CD14-positive monocyte (primary cell): ENCODE data around the gene AMTN. TPM values are rescaled to one million over a fixed set of nuclear protein-coding genes. Genes with fewer than 3 reads are reported as not detected.

ENCODE experiments used
- DNase-seq, 3 donors: peaks; one replicate each; pipeline ENCODE4 v3.0.0-alpha.2; 2011 to 2022
- H2AFZ ChIP-seq: 2 replicates; pipeline ENCODE4 v1.6.0; 2012; ENCODE audit warnings: mild to moderate bottlenecking, low read depth, low read length, inconsistent platforms; ENCODE audit not compliant: insufficient read depth, poor library complexity, severe bottlenecking
- H3K27ac ChIP-seq, 2 donors: 1 replicate in 1 of 2; 2 replicates in 1 of 2; pipeline ENCODE4 v1.5.1; 2012 to 2013; ENCODE audit warnings: low read length in 2 of 2, control low read depth in 1 of 2, inconsistent platforms in 1 of 2, low read depth in 1 of 2, mild to moderate bottlenecking in 1 of 2
- H3K27me3 ChIP-seq, 2 donors: one replicate each; pipeline versions ENCODE4 v1.6.0 to v1.6.1; 2011 to 2013; ENCODE audit warnings: low read length in 2 of 2; ENCODE audit not compliant: control insufficient read depth in 2 of 2, insufficient read depth in 2 of 2
- H3K36me3 ChIP-seq, 2 donors: replicated peaks in 1 of 2; 1 replicate in 1 of 2; 2 replicates in 1 of 2; pipeline versions ENCODE4 v1.5.1 to v1.6.1; 2012 to 2013; ENCODE audit warnings: low read length in 2 of 2, control low read depth in 1 of 2, inconsistent platforms in 1 of 2, mild to moderate bottlenecking in 1 of 2; ENCODE audit not compliant: insufficient read depth in 2 of 2, control insufficient read depth in 1 of 2
- H3K4me1 ChIP-seq, 2 donors: 1 replicate in 1 of 2; 2 replicates in 1 of 2; pipeline versions ENCODE4 v1.5.1 to v1.6.1; 2012 to 2013; ENCODE audit warnings: low read length in 2 of 2, control low read depth in 1 of 2, inconsistent platforms in 1 of 2, mild to moderate bottlenecking in 1 of 2, moderate library complexity in 1 of 2; ENCODE audit not compliant: insufficient read depth in 2 of 2, control insufficient read depth in 1 of 2
- H3K4me2 ChIP-seq: replicated peaks from 2 replicates; pipeline ENCODE3; 2012; ENCODE audit warnings: low read length, moderate library complexity, mild to moderate bottlenecking; ENCODE audit not compliant: poor library complexity, severe bottlenecking; ENCODE audit errors: extremely low read depth
- H3K4me3 ChIP-seq, 3 experiments: fragments of 200-600 bp in 1 of 3; sonication (generic) in 1 of 3; replicated peaks in 1 of 3; 1 replicate in 2 of 3; 2 replicates in 1 of 3; pipeline ENCODE4 v1.5.1; 2011 to 2013; ENCODE audit warnings: low read length in 3 of 3, mild to moderate bottlenecking in 3 of 3, control low read depth in 2 of 3, low read depth in 2 of 3, inconsistent platforms in 1 of 3, moderate library complexity in 1 of 3
- H3K79me2 ChIP-seq: 2 replicates; pipeline ENCODE4 v1.6.0; 2012; ENCODE audit warnings: mild to moderate bottlenecking, control low read depth, inconsistent platforms, low read length, moderate library complexity; ENCODE audit not compliant: insufficient read depth
- H3K9ac ChIP-seq: 2 replicates; pipeline ENCODE4 v1.6.0; 2017; ENCODE audit warnings: low read length, mild to moderate bottlenecking; ENCODE audit not compliant: insufficient read depth, poor library complexity, severe bottlenecking
- H3K9me3 ChIP-seq, 2 donors: replicated peaks in 1 of 2; 1 replicate in 1 of 2; 2 replicates in 1 of 2; pipeline versions ENCODE4 v1.5.1 to v1.6.1; 2012 to 2013; ENCODE audit warnings: low read length in 2 of 2, control low read depth in 1 of 2; ENCODE audit not compliant: control insufficient read depth in 1 of 2, insufficient read depth in 1 of 2
- H4K20me1 ChIP-seq: 2 replicates; pipeline ENCODE4 v1.6.0; 2012; ENCODE audit warnings: mild to moderate bottlenecking, low read length, control low read depth, moderate library complexity; ENCODE audit not compliant: insufficient read depth
- H3K27ac Mint-ChIP-seq, 7 donors: one replicate each; pipeline ENCODE4 v1.8.0; 2020; ENCODE audit warnings: mild to moderate bottlenecking in 7 of 7, mixed read lengths in 7 of 7, moderate library complexity in 6 of 7, inconsistent platforms in 2 of 7
- H3K27me3 Mint-ChIP-seq, 3 donors: one replicate each; pipeline ENCODE4 v1.8.0; 2021 to 2022; ENCODE audit warnings: low read depth in 3 of 3, mild to moderate bottlenecking in 3 of 3, mixed read lengths in 3 of 3, moderate library complexity in 3 of 3, inconsistent platforms in 1 of 3
- H3K36me3 Mint-ChIP-seq, 2 donors: one replicate each; pipeline ENCODE4 v1.8.0; 2020; ENCODE audit warnings: mixed read lengths in 2 of 2, inconsistent platforms in 1 of 2, mild to moderate bottlenecking in 1 of 2
- H3K4me1 Mint-ChIP-seq: one replicate; pipeline ENCODE4 v1.8.0; 2020; ENCODE audit warnings: mild to moderate bottlenecking, mixed read lengths
- H3K4me3 Mint-ChIP-seq, 2 donors: one replicate each; pipeline ENCODE4 v1.8.0; 2020; ENCODE audit warnings: mild to moderate bottlenecking in 2 of 2, mixed read lengths in 2 of 2, moderate library complexity in 1 of 2
- H3K9me3 Mint-ChIP-seq, 7 donors: one replicate each; pipeline ENCODE4 v1.8.0; 2020 to 2022; ENCODE audit warnings: mixed read lengths in 7 of 7, mild to moderate bottlenecking in 6 of 7, moderate library complexity in 6 of 7, inconsistent platforms in 2 of 7
- CTCF ChIP-seq: fragments of 200-600 bp; IDR thresholded peaks from one replicate; pipeline ENCODE4 v1.8.0; 2022; ENCODE audit warnings: antibody characterized with exemption, mild to moderate bottlenecking
- WGBS: methylation state at CpG from one replicate; pipeline ENCODE4 v1.1.5; 2013; ENCODE audit warnings: missing lambda C conversion rate; ENCODE audit not compliant: insufficient coverage; 5-methylcytosine and 5-hydroxymethylcytosine counted together
- intact Hi-C, 2 donors: fragments of 100-400 bp; cut with micrococcal nuclease; formaldehyde crosslinking; loops; one replicate each; pipeline versions ENCODE4 v1.15.0 to v1.15.1; 2023
- polyA plus RNA-seq, 3 donors: library from polyadenylated mRNA; depleted of rRNA in 1 of 3; unstranded in 2 of 3; stranded (reverse) in 1 of 3; fragments of 300-500 nt in 2 of 3; fragments of >200 nt in 1 of 3; fragmentation: Illumina TruSeq in 2 of 3; gene quantifications; 1 replicate in 2 of 3; 2 replicates in 1 of 3; pipeline ENCODE4 v1.2.3, GENCODE V29; 2012 to 2021

The AMTN gene
- polyA plus RNA-seq, 3 donors: not detected

- no peaks in the 10 kb centered on the region for H3K9me3 Mint-ChIP-seq
Observed at GRCh38 chr4:70508801-70509200, 9.6 kb upstream of the AMTN start.

DNA sequence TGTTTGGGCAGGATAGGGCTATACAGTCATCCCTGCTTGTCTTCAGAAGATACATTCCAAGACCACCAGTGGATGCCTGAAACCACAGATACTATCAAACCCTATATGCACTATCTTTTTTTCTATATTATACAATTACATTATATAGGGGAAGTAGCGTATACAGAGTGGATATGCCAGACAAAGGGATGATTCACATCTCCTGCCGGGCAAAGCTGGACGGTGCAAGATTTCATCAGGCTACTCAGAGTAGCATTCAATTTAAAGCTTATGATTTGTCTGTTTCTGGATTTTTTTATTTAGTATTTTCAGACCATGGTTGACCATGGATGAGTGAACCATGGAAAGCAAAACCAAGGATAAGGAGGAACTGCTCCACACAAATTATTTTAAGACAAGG, 7.0 kb upstream of the AMTN start:
- no CpG with 5 or more reads among the region's 3 CpGs for WGBS
- intact Hi-C loops: no loop called here

More at GRCh38 chr4:70508801-70509200, 9.6 kb upstream of the AMTN start:
- Histone ChIP-seq H3K36me3 (no peaks in the 10 kb centered on the region), H3K9me3 (no peaks in the 10 kb centered on the region), H4K20me1 (no peaks in the 10 kb centered on the region), H3K4me3 (no peak overlapping the region), H3K4me2 (no peak overlapping the region), H3K27me3 (no peaks in the 10 kb centered on the region), H3K79me2 (no peaks in the 10 kb centered on the region), H3K27ac (no peak overlapping the region), H3K4me1 (no peaks in the 10 kb centered on the region), H2AFZ (no peak overlapping the region), H3K9ac (no peak overlapping the region)
- no peak for TF ChIP-seq CTCF
- intact Hi-C loops: loop anchor here in 1 of 2 donors (5.0 kb wide), 1 partner anchor 816 kb away; no protein-coding TSS in a partner anchor
- Mint-ChIP-seq H3K36me3 (no peaks in the 10 kb centered on the region), H3K27me3 (peaks cover 0 to 5% (median 4%) of the 10 kb centered on the region in 3 donors), H3K4me1 (no peaks in the 10 kb centered on the region), H3K27ac (no peak overlapping the region), H3K4me3 (no peak overlapping the region)
- DNase-seq: no peak
- WGBS: no CpG with 5 or more reads among the region's 1 CpG

More for the DNA sequence above, 7.0 kb upstream of the AMTN start:
- H3K27ac Mint-ChIP-seq: no peak overlapping the region
- TF ChIP-seq CTCF: no peak
- no peak overlapping the region for H3K4me2 ChIP-seq
- no peaks in the 10 kb centered on the region for H3K79me2 ChIP-seq
- no peaks in the 10 kb centered on the region for H3K36me3 ChIP-seq
- no peaks in the 10 kb centered on the region for H3K36me3 Mint-ChIP-seq
- H3K27me3 ChIP-seq: no peaks in the 10 kb centered on the region
- no peak overlapping the region for H3K27ac ChIP-seq
- H3K4me1 Mint-ChIP-seq: no peaks in the 10 kb centered on the region
- no peak overlapping the region for H3K4me3 Mint-ChIP-seq
- H3K9ac ChIP-seq: no peak overlapping the region
- no peaks in the 10 kb centered on the region for H3K9me3 Mint-ChIP-seq
- H2AFZ ChIP-seq: no peak overlapping the region
- no peaks in the 10 kb centered on the region for H3K4me1 ChIP-seq
- peaks cover 0 to 3% (median 2%) of the 10 kb centered on the region in 3 donors for H3K27me3 Mint-ChIP-seq
- H3K9me3 ChIP-seq: no peaks in the 10 kb centered on the region
- H3K4me3 ChIP-seq: no peak overlapping the region
- DNase-seq: no peak
- H4K20me1 ChIP-seq: no peaks in the 10 kb centered on the region
